ENCODE measurements around the gene AOC2.
"Not testable (repeated sequence)": the region's sequence is repeated elsewhere in the genome, so short reads cannot be mapped to it uniquely, and the experiment has no call there.

AOC2 gene

GRCh38 chr17:42880776-42881310 lies 36.5 kb downstream of the AOC2 start:
- Histone ChIP-seq H3K9ac (ENCODE audit: insufficient read length) (no peak overlapping the region), H3K27ac (no peak overlapping the region), H3K36me3 (ENCODE audit: insufficient read depth, low read length) (no peaks in the 10 kb centered on the region), H3K9me3 (ENCODE audit: low read depth, low read length) (no peaks in the 10 kb centered on the region), H3K4me3 (no peak overlapping the region)
- TF ChIP-seq EZH2 (IDR thresholded peaks at IDR 0.05) (no peak), POLR2AphosphoS5 (IDR thresholded peaks at IDR 0.05; ENCODE audit: borderline replicate concordance, low read depth, low read length) (no peak)
- DNase-seq (ENCODE audit: low read depth, low spot score), result no peak

GRCh38 chr17:42881706-42882105 lies 37.3 kb downstream of the AOC2 start:
- DNase-seq (ENCODE audit: low read depth, low spot score); H3K9ac ChIP-seq (ENCODE audit: insufficient read length); H3K4me3 ChIP-seq; H3K9me3 ChIP-seq (ENCODE audit: low read depth, low read length); H3K36me3 ChIP-seq (ENCODE audit: insufficient read depth, low read length); H3K27ac ChIP-seq: not testable (repeated sequence)

GRCh38 chr17:42882166-42882565 lies 37.8 kb downstream of the AOC2 start:
- H3K36me3 ChIP-seq (ENCODE audit: insufficient read depth, low read length), result no peaks in the 10 kb centered on the region
- H3K27ac ChIP-seq, result no peak overlapping the region
- DNase-seq (ENCODE audit: low read depth, low spot score), result no peak

GRCh38 chr17:42883802-42884558 lies 39.6 kb downstream of the AOC2 start:
- no peak overlapping the region for H3K27ac ChIP-seq
- H3K4me3 ChIP-seq, result no peak overlapping the region
- no peaks in the 10 kb centered on the region for H3K9me3 ChIP-seq (ENCODE audit: low read depth, low read length)
- TF ChIP-seq EZH2 (IDR thresholded peaks at IDR 0.05) (no peak), POLR2AphosphoS5 (IDR thresholded peaks at IDR 0.05; ENCODE audit: borderline replicate concordance, low read depth, low read length) (no peak), FOXP2 (optimal IDR thresholded peaks at IDR 0.05; ENCODE audit: control extremely low read depth, extremely low read length, insufficient read depth) (no peak)
- DNase-seq (ENCODE audit: low read depth, low spot score), result no peak
- H3K9ac ChIP-seq (ENCODE audit: insufficient read length), result no peak overlapping the region
- H3K36me3 ChIP-seq (ENCODE audit: insufficient read depth, low read length), result no peaks in the 10 kb centered on the region

More at GRCh38 chr17:42882166-42882565, 37.8 kb downstream of the AOC2 start:
- H3K9me3 ChIP-seq (ENCODE audit: low read depth, low read length), result no peaks in the 10 kb centered on the region
- TF ChIP-seq POLR2AphosphoS5 (IDR thresholded peaks at IDR 0.05; ENCODE audit: borderline replicate concordance, low read depth, low read length) (no peak), FOXP2 (optimal IDR thresholded peaks at IDR 0.05; ENCODE audit: control extremely low read depth, extremely low read length, insufficient read depth) (no peak), EZH2 (IDR thresholded peaks at IDR 0.05) (no peak)
- no peak overlapping the region for H3K9ac ChIP-seq (ENCODE audit: insufficient read length)
- H3K4me3 ChIP-seq, result no peak overlapping the region

- H3K27ac ChIP-seq, H3K4me3 ChIP-seq: not testable (repeated sequence)
Observed at GRCh38 chr17:42885806-42886205, 41.4 kb downstream of the AOC2 start.

GRCh38 chr17:42886283-42887176 lies 42.1 kb downstream of the AOC2 start:
- no peak for TF ChIP-seq FOXP2 (optimal IDR thresholded peaks at IDR 0.05; ENCODE audit: control extremely low read depth, extremely low read length, insufficient read depth)
- no peak for TF ChIP-seq EZH2 (IDR thresholded peaks at IDR 0.05)
- TF ChIP-seq POLR2AphosphoS5 (IDR thresholded peaks at IDR 0.05; ENCODE audit: borderline replicate concordance, low read depth, low read length), result no peak
- no peak overlapping the region for H3K9ac ChIP-seq (ENCODE audit: insufficient read length)
- H3K36me3 ChIP-seq (ENCODE audit: insufficient read depth, low read length), result no peaks in the 10 kb centered on the region
- no peak for DNase-seq (ENCODE audit: low read depth, low spot score)
- H3K4me3 ChIP-seq, result no peak overlapping the region
- H3K27ac ChIP-seq, result no peak overlapping the region
- no peaks in the 10 kb centered on the region for H3K9me3 ChIP-seq (ENCODE audit: low read depth, low read length)

More at GRCh38 chr17:42885806-42886205, 41.4 kb downstream of the AOC2 start:
- not testable (repeated sequence) for H3K36me3 ChIP-seq (ENCODE audit: insufficient read depth, low read length); H3K9me3 ChIP-seq (ENCODE audit: low read depth, low read length); DNase-seq (ENCODE audit: low read depth, low spot score); H3K9ac ChIP-seq (ENCODE audit: insufficient read length)

GRCh38 chr17:42889809-42890208 lies 45.4 kb downstream of the AOC2 start:
- TF ChIP-seq POLR2AphosphoS5 (IDR thresholded peaks at IDR 0.05; ENCODE audit: borderline replicate concordance, low read depth, low read length) (no peak), EZH2 (IDR thresholded peaks at IDR 0.05) (no peak), FOXP2 (optimal IDR thresholded peaks at IDR 0.05; ENCODE audit: control extremely low read depth, extremely low read length, insufficient read depth) (no peak)

GRCh38 chr17:42891539-42892152 lies 47.3 kb downstream of the AOC2 start:
- H3K36me3 ChIP-seq (ENCODE audit: insufficient read depth, low read length), result no peaks in the 10 kb centered on the region
- H3K9me3 ChIP-seq (ENCODE audit: low read depth, low read length), result no peaks in the 10 kb centered on the region
- H3K27ac ChIP-seq, result no peak overlapping the region
- TF ChIP-seq POLR2AphosphoS5 (IDR thresholded peaks at IDR 0.05; ENCODE audit: borderline replicate concordance, low read depth, low read length) (no peak), EZH2 (IDR thresholded peaks at IDR 0.05) (no peak), FOXP2 (optimal IDR thresholded peaks at IDR 0.05; ENCODE audit: control extremely low read depth, extremely low read length, insufficient read depth) (no peak)
- H3K9ac ChIP-seq (ENCODE audit: insufficient read length), result no peak overlapping the region
- H3K4me3 ChIP-seq, result no peak overlapping the region
- DNase-seq (ENCODE audit: low read depth, low spot score), result no peak

More at GRCh38 chr17:42889809-42890208, 45.4 kb downstream of the AOC2 start:
- H3K4me3 ChIP-seq, result no peak overlapping the region
- no peak overlapping the region for H3K9ac ChIP-seq (ENCODE audit: insufficient read length)
- no peak overlapping the region for H3K27ac ChIP-seq
- no peaks in the 10 kb centered on the region for H3K36me3 ChIP-seq (ENCODE audit: insufficient read depth, low read length)
- no peak for DNase-seq (ENCODE audit: low read depth, low spot score)
- no peaks in the 10 kb centered on the region for H3K9me3 ChIP-seq (ENCODE audit: low read depth, low read length)

All from SK-N-MC (cell line).